CD4-positive, alpha-beta T cell treated with Interleukin-6 for 4 hours (primary cell): ENCODE results near the gene EPN1.
A peak's percentile ranks its signal among the peaks of the same experiment; 100 is the strongest.
"Not testable (repeated sequence)": the region's sequence is repeated elsewhere in the genome, so short reads cannot be mapped to it uniquely, and the experiment has no call there.

Source experiments
- DNase-seq: peaks from one replicate; pipeline ENCODE4 v3.0.0-alpha.2; 2020; ENCODE audit warnings: mixed read lengths

The EPN1 gene

GRCh38 chr19:55694656-55695491, 19.8 kb downstream of the EPN1 start:
- DNase-seq: no peak

- DNase-seq: no peak
Observed at GRCh38 chr19:55695511-55696290, 20.7 kb downstream of the EPN1 start.

- DNase-seq: no peak
Observed at GRCh38 chr19:55696301-55697068, 21.5 kb downstream of the EPN1 start.

- no peak for DNase-seq
Observed at GRCh38 chr19:55697069-55697440, 22.0 kb downstream of the EPN1 start.

GRCh38 chr19:55697698-55698097, 22.7 kb downstream of the EPN1 start:
- no peak for DNase-seq

GRCh38 chr19:55698256-55698655, 23.2 kb downstream of the EPN1 start:
- DNase-seq: no peak

- no peak for DNase-seq
Observed at GRCh38 chr19:55699221-55699620, 24.2 kb downstream of the EPN1 start.

- no peak for DNase-seq
Observed at GRCh38 chr19:55700813-55701212, 25.8 kb downstream of the EPN1 start.

- no peak for DNase-seq
Observed at GRCh38 chr19:55702131-55702627, 27.2 kb downstream of the EPN1 start.

GRCh38 chr19:55703790-55704215, 28.8 kb downstream of the EPN1 start:
- DNase-seq: peak; percentile 46

GRCh38 chr19:55704494-55705245, 29.6 kb downstream of the EPN1 start:
- no peak for DNase-seq

GRCh38 chr19:55705972-55706371, 30.9 kb downstream of the EPN1 start:
- no peak for DNase-seq

- DNase-seq: no peak
Observed at GRCh38 chr19:55711719-55712118, 36.7 kb downstream of the EPN1 start.

GRCh38 chr19:55712804-55713631, 38.0 kb downstream of the EPN1 start:
- DNase-seq: no peak

GRCh38 chr19:55716531-55716930, 41.5 kb downstream of the EPN1 start:
- DNase-seq: no peak

GRCh38 chr19:55717251-55717650, 42.2 kb downstream of the EPN1 start:
- DNase-seq: no peak

GRCh38 chr19:55717879-55718711, 43.1 kb downstream of the EPN1 start:
- DNase-seq: not testable (repeated sequence)

GRCh38 chr19:55720214-55720746, 45.3 kb downstream of the EPN1 start:
- no peak for DNase-seq

GRCh38 chr19:55720801-55721200, 45.8 kb downstream of the EPN1 start:
- no peak for DNase-seq

- DNase-seq: no peak
Observed at GRCh38 chr19:55723491-55723890, 48.5 kb downstream of the EPN1 start.
